DND-41 (cell line): ENCODE measurements around the gene PRR15L.

Source experiments
- ATAC-seq: fragments of 200-7000 bp; cut with Tn5 transposase; 3 replicates; pipeline ENCODE4 v1.9.1; 2021; ENCODE audit warnings: low read depth; ENCODE audit not compliant: insufficient read depth
- DNase-seq: peaks from one replicate; pipeline ENCODE4 v3.0.0-alpha.2; 2020
- H2AFZ ChIP-seq: 2 replicates; pipeline ENCODE4 v1.6.0; 2012; ENCODE audit warnings: low read depth, low read length
- H3K27ac ChIP-seq: 2 replicates; pipeline ENCODE4 v1.5.1; 2012; ENCODE audit warnings: low read length, inconsistent platforms
- H3K27me3 ChIP-seq: fragments of 200-600 bp; sonication (generic); 2 replicates; pipeline ENCODE4 v1.6.0; 2012; ENCODE audit warnings: low read length, mild to moderate bottlenecking, inconsistent platforms; ENCODE audit not compliant: insufficient read depth, poor library complexity
- H3K36me3 ChIP-seq: 2 replicates; pipeline ENCODE4 v1.5.1; 2012; ENCODE audit warnings: low read length, inconsistent platforms; ENCODE audit not compliant: insufficient read depth
- H3K4me1 ChIP-seq: 2 replicates; pipeline ENCODE4 v1.5.1; 2012; ENCODE audit warnings: mild to moderate bottlenecking, low read length; ENCODE audit not compliant: insufficient read depth
- H3K4me2 ChIP-seq: 2 replicates; pipeline ENCODE4 v1.6.0; 2012; ENCODE audit warnings: mild to moderate bottlenecking, moderate library complexity, low read length, inconsistent platforms; ENCODE audit not compliant: insufficient read depth
- H3K4me3 ChIP-seq, 2 experiments: fragments of 200-600 bp in 1 of 2; shearing (Covaris generic) in 1 of 2; 2 replicates each; pipeline ENCODE4 v1.5.1; 2012 to 2016; ENCODE audit warnings: inconsistent platforms in 2 of 2, low read length in 2 of 2, mild to moderate bottlenecking in 2 of 2, low read depth in 1 of 2, moderate library complexity in 1 of 2
- H3K79me2 ChIP-seq: 2 replicates; pipeline ENCODE4 v1.6.0; 2012; ENCODE audit warnings: low read length, inconsistent platforms; ENCODE audit not compliant: insufficient read depth
- H3K9ac ChIP-seq: 2 replicates; pipeline ENCODE4 v1.6.0; 2012; ENCODE audit warnings: low read depth, mild to moderate bottlenecking, inconsistent platforms, low read length, moderate library complexity
- H3K9me3 ChIP-seq: 2 replicates; pipeline ENCODE4 v1.5.1; 2012; ENCODE audit warnings: low read length, moderate library complexity, mild to moderate bottlenecking, inconsistent platforms; ENCODE audit not compliant: insufficient read depth, severe bottlenecking
- H4K20me1 ChIP-seq: 2 replicates; pipeline ENCODE4 v1.6.0; 2012; ENCODE audit warnings: low read length; ENCODE audit not compliant: insufficient read depth
- CTCF ChIP-seq: IDR thresholded peaks from 2 replicates; pipeline ENCODE4 v1.5.1; 2012; ENCODE audit warnings: borderline replicate concordance, low read length, moderate library complexity, mild to moderate bottlenecking; ENCODE audit not compliant: poor library complexity, severe bottlenecking; ENCODE audit errors: extremely low read depth
- EZH2 ChIP-seq: IDR thresholded peaks from 3 replicates; pipeline ENCODE4 v1.6.1; 2012; ENCODE audit warnings: borderline replicate concordance, low read depth, mild to moderate bottlenecking, moderate library complexity, low read length, inconsistent platforms; ENCODE audit not compliant: severe bottlenecking

Gene PRR15L

GRCh38 chr17:47931848-47932247 lies 25.8 kb downstream of the PRR15L start:
- Histone ChIP-seq H3K36me3 (peaks cover 26% of the 10 kb centered on the region; the same call in 1 of the 2 replicates), H3K9ac (no peak overlapping the region), H3K79me2 (no peaks in the 10 kb centered on the region; the same call in 1 of the 2 replicates), H3K4me2 (no peak overlapping the region), H3K4me3 (no peak overlapping the region), H3K9me3 (no peaks in the 10 kb centered on the region), H3K27me3 (no peaks in the 10 kb centered on the region), H4K20me1 (no peaks in the 10 kb centered on the region; the same call in 1 of the 2 replicates), H3K4me1 (no peaks in the 10 kb centered on the region), H3K27ac (no peak overlapping the region), H2AFZ (no peak overlapping the region)
- TF ChIP-seq CTCF, result no peak
- TF ChIP-seq EZH2, result no peak
- no peak for ATAC-seq
- DNase-seq, result no peak

GRCh38 chr17:47929218-47930000 lies 28.3 kb downstream of the PRR15L start:
- TF ChIP-seq CTCF (no peak), EZH2 (no peak)
- H3K79me2 ChIP-seq, result no peaks in the 10 kb centered on the region
- H3K9ac ChIP-seq, result no peak overlapping the region
- H3K9me3 ChIP-seq, result no peaks in the 10 kb centered on the region
- no peak for DNase-seq
- no peak for ATAC-seq
- no peak overlapping the region for H3K27ac ChIP-seq
- H3K4me3 ChIP-seq, result no peak overlapping the region
- H3K27me3 ChIP-seq, result no peaks in the 10 kb centered on the region
- no peaks in the 10 kb centered on the region for H3K4me1 ChIP-seq
- peaks cover 47% of the 10 kb centered on the region for H3K36me3 ChIP-seq
- H3K4me2 ChIP-seq, result no peak overlapping the region
- no peak overlapping the region for H2AFZ ChIP-seq
- H4K20me1 ChIP-seq, result no peaks in the 10 kb centered on the region

GRCh38 chr17:47928415-47928814 lies 29.3 kb downstream of the PRR15L start:
- no peak overlapping the region for H3K4me3 ChIP-seq
- H3K79me2 ChIP-seq, result no peaks in the 10 kb centered on the region
- no peak overlapping the region for H2AFZ ChIP-seq
- ATAC-seq (no peak), DNase-seq (no peak)
- H3K36me3 ChIP-seq, result peaks cover 55% of the 10 kb centered on the region
- H3K9ac ChIP-seq, result no peak overlapping the region
- H3K27ac ChIP-seq, result no peak overlapping the region
- no peak overlapping the region for H3K4me2 ChIP-seq
- no peaks in the 10 kb centered on the region for H3K9me3 ChIP-seq
- H3K27me3 ChIP-seq, result no peaks in the 10 kb centered on the region
- no peak for TF ChIP-seq CTCF
- no peak for TF ChIP-seq EZH2
- no peaks in the 10 kb centered on the region for H4K20me1 ChIP-seq
- H3K4me1 ChIP-seq, result no peaks in the 10 kb centered on the region
